Tibial nerve (tissue), 4 donors: ENCODE data around the gene SPTBN4.

Experiments
- EP300 ChIP-seq, 2 donors: sonication (generic); formaldehyde crosslinking; IDR thresholded peaks; one replicate each; pipeline ENCODE4 v1.6.1; 2017; ENCODE audit warnings: antibody characterized with exemption in 2 of 2, mild to moderate bottlenecking in 1 of 2
- POLR2A ChIP-seq, 2 donors: fragments of 450-650 bp; IDR thresholded peaks; one replicate each; pipeline ENCODE4 v1.6.1; 2017; ENCODE audit warnings: antibody characterized with exemption in 2 of 2, mild to moderate bottlenecking in 2 of 2, moderate library complexity in 2 of 2
- TF ChIP-seq, protein P1 (sequence below), 5 experiments: fragments of 200-600 bp in 3 of 5; fragments of 450-650 bp in 2 of 5; sonication (generic) in 3 of 5; IDR thresholded peaks; one replicate each; pipeline ENCODE4 v1.5.1; 2016 to 2019; ENCODE audit warnings: antibody characterized with exemption in 5 of 5, mild to moderate bottlenecking in 3 of 5, moderate library complexity in 2 of 5

DNA sequence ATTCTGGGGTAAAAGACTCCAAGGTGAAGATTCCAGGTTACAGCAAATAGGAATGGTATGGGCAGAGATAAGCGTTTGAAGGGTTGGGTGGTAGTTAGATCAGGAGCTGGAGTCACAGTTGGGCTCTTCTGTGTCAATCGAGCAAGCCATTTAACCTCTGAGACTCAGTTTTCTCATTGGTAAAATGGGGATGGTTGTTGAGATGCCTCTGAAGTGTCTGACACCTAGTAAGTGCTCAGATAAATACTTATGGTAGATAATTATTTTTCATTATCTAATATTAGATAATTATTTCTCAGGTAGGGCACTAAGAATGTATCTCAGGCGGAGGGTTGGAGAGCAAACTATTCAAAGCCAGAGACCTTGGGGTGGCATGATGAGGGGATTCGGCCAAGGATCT is 142.2 kb downstream of the SPTBN4 start:
- no peak for TF ChIP-seq EP300 (IDR thresholded peaks at IDR 0.05)
- no peak for TF ChIP-seq POLR2A (IDR thresholded peaks at IDR 0.05)
- TF ChIP-seq, protein P1, sequence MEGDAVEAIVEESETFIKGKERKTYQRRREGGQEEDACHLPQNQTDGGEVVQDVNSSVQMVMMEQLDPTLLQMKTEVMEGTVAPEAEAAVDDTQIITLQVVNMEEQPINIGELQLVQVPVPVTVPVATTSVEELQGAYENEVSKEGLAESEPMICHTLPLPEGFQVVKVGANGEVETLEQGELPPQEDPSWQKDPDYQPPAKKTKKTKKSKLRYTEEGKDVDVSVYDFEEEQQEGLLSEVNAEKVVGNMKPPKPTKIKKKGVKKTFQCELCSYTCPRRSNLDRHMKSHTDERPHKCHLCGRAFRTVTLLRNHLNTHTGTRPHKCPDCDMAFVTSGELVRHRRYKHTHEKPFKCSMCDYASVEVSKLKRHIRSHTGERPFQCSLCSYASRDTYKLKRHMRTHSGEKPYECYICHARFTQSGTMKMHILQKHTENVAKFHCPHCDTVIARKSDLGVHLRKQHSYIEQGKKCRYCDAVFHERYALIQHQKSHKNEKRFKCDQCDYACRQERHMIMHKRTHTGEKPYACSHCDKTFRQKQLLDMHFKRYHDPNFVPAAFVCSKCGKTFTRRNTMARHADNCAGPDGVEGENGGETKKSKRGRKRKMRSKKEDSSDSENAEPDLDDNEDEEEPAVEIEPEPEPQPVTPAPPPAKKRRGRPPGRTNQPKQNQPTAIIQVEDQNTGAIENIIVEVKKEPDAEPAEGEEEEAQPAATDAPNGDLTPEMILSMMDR (IDR thresholded peaks at IDR 0.05), result no peak
